Epithelial cell of esophagus (primary cell): ENCODE data around the gene TSPAN9.
A peak's percentile ranks its signal among the peaks of the same experiment; 100 is the strongest.

ENCODE experiments used
- DNase-seq: peaks from one replicate; pipeline ENCODE4 v3.0.0; 2010; ENCODE audit warnings: low read depth
- H3K4me3 ChIP-seq: 2 replicates; pipeline ENCODE4 v1.5.1; 2011; ENCODE audit warnings: mild to moderate bottlenecking, low read length, control low read depth
- CTCF ChIP-seq: IDR thresholded peaks from 2 replicates; pipeline ENCODE4 v1.5.1; 2011; ENCODE audit warnings: low read depth, mild to moderate bottlenecking, low read length, control low read depth, inconsistent platforms; ENCODE audit not compliant: insufficient read depth; ENCODE audit errors: missing control alignments

The TSPAN9 gene

GRCh38 chr12:3315201-3315661, 238.1 kb downstream of the TSPAN9 start:
- DNase-seq = peak; percentile 92
- TF ChIP-seq CTCF = no peak
- H3K4me3 ChIP-seq = no peak overlapping the region

- TF ChIP-seq CTCF = no peak
- no peak overlapping the region for H3K4me3 ChIP-seq
- no peak for DNase-seq
Observed at GRCh38 chr12:3316776-3317480, 239.7 kb downstream of the TSPAN9 start.

- no peak for DNase-seq
- no peak for TF ChIP-seq CTCF
- no peak overlapping the region for H3K4me3 ChIP-seq
Observed at GRCh38 chr12:3317481-3317815, 240.3 kb downstream of the TSPAN9 start.

GRCh38 chr12:3317841-3318501, 240.8 kb downstream of the TSPAN9 start:
- no peak for DNase-seq
- no peak overlapping the region for H3K4me3 ChIP-seq
- no peak for TF ChIP-seq CTCF

- peak; percentile 9 for TF ChIP-seq CTCF
- H3K4me3 ChIP-seq = no peak overlapping the region
- DNase-seq = no peak
Observed at GRCh38 chr12:3319723-3320492, 242.7 kb downstream of the TSPAN9 start.

GRCh38 chr12:3320881-3321509, 243.8 kb downstream of the TSPAN9 start:
- no peak for TF ChIP-seq CTCF
- H3K4me3 ChIP-seq = no peak overlapping the region
- no peak for DNase-seq
